Endothelial cell of umbilical vein (primary cell): ENCODE results near the gene TPK1.

Source experiments
- EZH2 ChIP-seq: IDR thresholded peaks from 2 replicates; pipeline ENCODE4 v1.6.1; 2012; ENCODE audit warnings: borderline replicate concordance, low read depth, mild to moderate bottlenecking, moderate library complexity, low read length, inconsistent platforms; ENCODE audit not compliant: severe bottlenecking
- FOS ChIP-seq: IDR thresholded peaks from 2 replicates; pipeline ENCODE4 v1.6.1; 2011; ENCODE audit warnings: mild to moderate bottlenecking, low read length, moderate library complexity, borderline replicate concordance; ENCODE audit not compliant: insufficient read depth
- GATA2 ChIP-seq: IDR thresholded peaks from 2 replicates; pipeline ENCODE4 v1.7.0; 2011; ENCODE audit warnings: low read depth, mild to moderate bottlenecking, moderate library complexity, mixed read lengths, low read length; ENCODE audit not compliant: insufficient read length, insufficient read depth
- JUN ChIP-seq: IDR thresholded peaks from 2 replicates; pipeline ENCODE4 v1.6.1; 2011; ENCODE audit warnings: borderline replicate concordance, low read depth; ENCODE audit not compliant: insufficient read length, insufficient read depth
- MYC ChIP-seq: IDR thresholded peaks from one replicate; pipeline ENCODE4 v1.6.1; 2011; ENCODE audit warnings: mild to moderate bottlenecking, low read depth, low read length
- POLR2A ChIP-seq: IDR thresholded peaks from 2 replicates; pipeline ENCODE4 v1.6.1; 2012; ENCODE audit warnings: low read depth, mild to moderate bottlenecking, control low read depth, low read length
- POLR2AphosphoS5 ChIP-seq: IDR thresholded peaks from 2 replicates; pipeline ENCODE4 v1.6.1; 2012; ENCODE audit warnings: low read depth, mild to moderate bottlenecking, control low read depth, low read length, moderate library complexity; ENCODE audit not compliant: insufficient read depth
- TF ChIP-seq, protein P1 (sequence below), 2 donors: IDR thresholded peaks; 1 replicate in 1 of 2; 2 replicates in 1 of 2; pipeline ENCODE4 v1.5.1; 2011; ENCODE audit warnings: low read length in 2 of 2, mild to moderate bottlenecking in 2 of 2, moderate library complexity in 2 of 2, control low read depth in 1 of 2, inconsistent platforms in 1 of 2, low read depth in 1 of 2; ENCODE audit not compliant: insufficient read depth in 1 of 2; ENCODE audit errors: extremely low read depth in 1 of 2
- TF ChIP-seq, protein P2 (sequence below): IDR thresholded peaks from 2 replicates; pipeline ENCODE4 v1.6.1; 2011; ENCODE audit not compliant: insufficient read depth, insufficient read length

GRCh38 chr7:144848078-144848477 is 12.2 kb upstream of the TPK1 start:
- TF ChIP-seq POLR2A (no peak), POLR2AphosphoS5 (no peak), MYC (no peak), EZH2 (no peak), JUN (no peak), FOS (no peak), GATA2 (no peak)
- TF ChIP-seq, protein P1, sequence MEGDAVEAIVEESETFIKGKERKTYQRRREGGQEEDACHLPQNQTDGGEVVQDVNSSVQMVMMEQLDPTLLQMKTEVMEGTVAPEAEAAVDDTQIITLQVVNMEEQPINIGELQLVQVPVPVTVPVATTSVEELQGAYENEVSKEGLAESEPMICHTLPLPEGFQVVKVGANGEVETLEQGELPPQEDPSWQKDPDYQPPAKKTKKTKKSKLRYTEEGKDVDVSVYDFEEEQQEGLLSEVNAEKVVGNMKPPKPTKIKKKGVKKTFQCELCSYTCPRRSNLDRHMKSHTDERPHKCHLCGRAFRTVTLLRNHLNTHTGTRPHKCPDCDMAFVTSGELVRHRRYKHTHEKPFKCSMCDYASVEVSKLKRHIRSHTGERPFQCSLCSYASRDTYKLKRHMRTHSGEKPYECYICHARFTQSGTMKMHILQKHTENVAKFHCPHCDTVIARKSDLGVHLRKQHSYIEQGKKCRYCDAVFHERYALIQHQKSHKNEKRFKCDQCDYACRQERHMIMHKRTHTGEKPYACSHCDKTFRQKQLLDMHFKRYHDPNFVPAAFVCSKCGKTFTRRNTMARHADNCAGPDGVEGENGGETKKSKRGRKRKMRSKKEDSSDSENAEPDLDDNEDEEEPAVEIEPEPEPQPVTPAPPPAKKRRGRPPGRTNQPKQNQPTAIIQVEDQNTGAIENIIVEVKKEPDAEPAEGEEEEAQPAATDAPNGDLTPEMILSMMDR (IDR thresholded peaks at IDR 0.05; ENCODE audit: extremely low read depth in 1 of 2, insufficient read depth in 1 of 2, low read depth in 1 of 2, low read length in 2 of 2) = no peak
- TF ChIP-seq, protein P2, sequence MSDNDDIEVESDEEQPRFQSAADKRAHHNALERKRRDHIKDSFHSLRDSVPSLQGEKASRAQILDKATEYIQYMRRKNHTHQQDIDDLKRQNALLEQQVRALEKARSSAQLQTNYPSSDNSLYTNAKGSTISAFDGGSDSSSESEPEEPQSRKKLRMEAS = no peak
